Heart left ventricle (tissue), 13 donors: Measurements from ENCODE around the gene NEDD4L.

Experiments
- POLR2A ChIP-seq, 2 donors: fragments of 450-650 bp; IDR thresholded peaks; one replicate each; pipeline ENCODE4 v1.6.1; 2017; ENCODE audit warnings: antibody characterized with exemption in 2 of 2, mild to moderate bottlenecking in 2 of 2, moderate library complexity in 2 of 2
- TF ChIP-seq, protein P1 (sequence below), 12 donors: fragments of 200-600 bp; sonication (generic) in 4 of 12; IDR thresholded peaks; one replicate each; pipeline versions ENCODE4 v1.5.0 to v1.8.0; 2018 to 2022; ENCODE audit warnings: antibody characterized with exemption in 12 of 12, mild to moderate bottlenecking in 5 of 12
- donor health status: ischemic (EF 13 %, LVEDD 7.1; RV severe dilation, severe dysfunction).
- donor health status: DM: no; HTN: yes; CAD: no.
- donor health status: DM: no; HTN: no; CAD: no.
- donor health status: ischemic (EF 25% LVEDD 6.9; RV normal size, moderate dysfunction).
- donor health status: ischemic (EF 25% LVEDD 5.7; RV mildly dilated, moderate dysfunction).
- donor health status: ischemic (EF 35%, LVEDD 5.7; RV mildly dilated, moderate dysfunction).
- donor health status: nonischemic (EF 11% LVEDD 7.7; RV severe dilation, severe dysfunction).
- donor health status: DM: yes; HTN: yes; CAD: no.
- donor health status: PGD.
- donor health status: ischemic (EF 29% LVEDD 5.4; RV normal size, mild dysfunction).
- donor health status: nonischemic (EF 23%, LVEDD 6.1; RV moderate dilation, normal function).

DNA sequence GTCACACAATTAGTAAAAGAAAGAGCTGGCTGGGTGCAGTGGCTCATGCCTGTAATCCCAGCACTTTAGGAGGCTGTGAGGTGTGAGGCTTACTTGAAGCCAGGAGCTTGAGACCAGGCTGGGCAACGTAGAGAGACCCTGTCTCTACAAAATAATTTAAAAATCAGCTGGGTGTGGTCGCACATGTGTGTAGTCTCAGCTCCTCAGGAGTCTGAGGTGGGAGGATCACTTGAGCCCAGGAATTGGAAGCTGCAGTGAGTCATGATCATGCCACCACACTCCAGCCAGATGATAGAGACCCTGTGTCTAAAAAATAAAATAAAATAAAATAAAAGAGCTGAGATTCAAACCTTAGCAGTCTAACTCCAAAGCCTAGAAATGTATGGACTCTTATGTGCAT is 39.0 kb upstream of the NEDD4L start:
- TF ChIP-seq, protein P1, sequence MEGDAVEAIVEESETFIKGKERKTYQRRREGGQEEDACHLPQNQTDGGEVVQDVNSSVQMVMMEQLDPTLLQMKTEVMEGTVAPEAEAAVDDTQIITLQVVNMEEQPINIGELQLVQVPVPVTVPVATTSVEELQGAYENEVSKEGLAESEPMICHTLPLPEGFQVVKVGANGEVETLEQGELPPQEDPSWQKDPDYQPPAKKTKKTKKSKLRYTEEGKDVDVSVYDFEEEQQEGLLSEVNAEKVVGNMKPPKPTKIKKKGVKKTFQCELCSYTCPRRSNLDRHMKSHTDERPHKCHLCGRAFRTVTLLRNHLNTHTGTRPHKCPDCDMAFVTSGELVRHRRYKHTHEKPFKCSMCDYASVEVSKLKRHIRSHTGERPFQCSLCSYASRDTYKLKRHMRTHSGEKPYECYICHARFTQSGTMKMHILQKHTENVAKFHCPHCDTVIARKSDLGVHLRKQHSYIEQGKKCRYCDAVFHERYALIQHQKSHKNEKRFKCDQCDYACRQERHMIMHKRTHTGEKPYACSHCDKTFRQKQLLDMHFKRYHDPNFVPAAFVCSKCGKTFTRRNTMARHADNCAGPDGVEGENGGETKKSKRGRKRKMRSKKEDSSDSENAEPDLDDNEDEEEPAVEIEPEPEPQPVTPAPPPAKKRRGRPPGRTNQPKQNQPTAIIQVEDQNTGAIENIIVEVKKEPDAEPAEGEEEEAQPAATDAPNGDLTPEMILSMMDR (IDR thresholded peaks at IDR 0.05): no peak
- no peak for TF ChIP-seq POLR2A (IDR thresholded peaks at IDR 0.05)
